Ascending aorta (tissue), 2 donors: ENCODE results near the gene PTPRA. TPM values are rescaled to one million over a fixed set of nuclear protein-coding genes. Genes with fewer than 3 reads are reported as not detected.
"Not testable (repeated sequence)": the region's sequence is repeated elsewhere in the genome, so short reads cannot be mapped to it uniquely, and the experiment has no call there.

Experiments
- DNase-seq, 2 donors: peaks; one replicate each; pipeline ENCODE4 v3.0.0-alpha.2; 2019; ENCODE audit warnings: low spot score in 2 of 2
- H3K27ac ChIP-seq, 2 donors: fragments of 200-600 bp; sonication (generic); one replicate each; pipeline ENCODE4 v1.5.1; 2016 to 2017; ENCODE audit warnings: mild to moderate bottlenecking in 1 of 2
- H3K27me3 ChIP-seq: fragments of 200-600 bp; sonication (generic); one replicate; pipeline ENCODE4 v1.5.1; 2017
- H3K36me3 ChIP-seq, 2 donors: fragments of 200-600 bp; sonication (generic); one replicate each; pipeline ENCODE4 v1.5.1; 2016
- H3K4me1 ChIP-seq, 2 donors: fragments of 200-600 bp; sonication (generic); one replicate each; pipeline ENCODE4 v1.5.1; 2016 to 2017; ENCODE audit warnings: mild to moderate bottlenecking in 1 of 2
- H3K4me3 ChIP-seq, 2 donors: fragments of 200-600 bp; sonication (generic); one replicate each; pipeline ENCODE4 v1.5.1; 2016 to 2017; ENCODE audit warnings: mild to moderate bottlenecking in 1 of 2
- H3K9me3 ChIP-seq, 2 donors: fragments of 200-600 bp; sonication (generic); one replicate each; pipeline ENCODE4 v1.5.1; 2016
- intact Hi-C: fragments of 100-400 bp; cut with DNase I; formaldehyde crosslinking; loops from one replicate; pipeline ENCODE4 v1.15.1; 2023
- total RNA-seq: library from RNA; depleted of rRNA; stranded (reverse); fragments of >200 nt; gene quantifications from one replicate; pipeline ENCODE4 v1.1.0, GENCODE V29; 2016
- TF ChIP-seq, protein P1 (sequence below), 3 experiments: fragments of 200-600 bp in 2 of 3; fragments of 450-650 bp in 1 of 3; sonication (generic) in 2 of 3; IDR thresholded peaks; one replicate each; pipeline ENCODE4 v1.5.1; 2016 to 2019; ENCODE audit warnings: antibody characterized with exemption in 3 of 3, mild to moderate bottlenecking in 1 of 3, moderate library complexity in 1 of 3

PTPRA gene
- total RNA-seq, 1 donor from 2014 or later: 24.2 TPM

- no peaks in the 10 kb centered on the region for H3K4me1 ChIP-seq
- H3K4me3 ChIP-seq: no peak overlapping the region
- H3K27ac ChIP-seq: no peak overlapping the region
- DNase-seq: no peak
- H3K27me3 ChIP-seq: no peaks in the 10 kb centered on the region
- H3K36me3 ChIP-seq: peaks cover 60% of the 10 kb centered on the region in 2 donors
- no peaks in the 10 kb centered on the region for H3K9me3 ChIP-seq
- TF ChIP-seq, protein P1, sequence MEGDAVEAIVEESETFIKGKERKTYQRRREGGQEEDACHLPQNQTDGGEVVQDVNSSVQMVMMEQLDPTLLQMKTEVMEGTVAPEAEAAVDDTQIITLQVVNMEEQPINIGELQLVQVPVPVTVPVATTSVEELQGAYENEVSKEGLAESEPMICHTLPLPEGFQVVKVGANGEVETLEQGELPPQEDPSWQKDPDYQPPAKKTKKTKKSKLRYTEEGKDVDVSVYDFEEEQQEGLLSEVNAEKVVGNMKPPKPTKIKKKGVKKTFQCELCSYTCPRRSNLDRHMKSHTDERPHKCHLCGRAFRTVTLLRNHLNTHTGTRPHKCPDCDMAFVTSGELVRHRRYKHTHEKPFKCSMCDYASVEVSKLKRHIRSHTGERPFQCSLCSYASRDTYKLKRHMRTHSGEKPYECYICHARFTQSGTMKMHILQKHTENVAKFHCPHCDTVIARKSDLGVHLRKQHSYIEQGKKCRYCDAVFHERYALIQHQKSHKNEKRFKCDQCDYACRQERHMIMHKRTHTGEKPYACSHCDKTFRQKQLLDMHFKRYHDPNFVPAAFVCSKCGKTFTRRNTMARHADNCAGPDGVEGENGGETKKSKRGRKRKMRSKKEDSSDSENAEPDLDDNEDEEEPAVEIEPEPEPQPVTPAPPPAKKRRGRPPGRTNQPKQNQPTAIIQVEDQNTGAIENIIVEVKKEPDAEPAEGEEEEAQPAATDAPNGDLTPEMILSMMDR (IDR thresholded peaks at IDR 0.05): no peak
- intact Hi-C loops: no loop called here
Measured at GRCh38 chr20:3021777-3022176, 148.5 kb downstream of the PTPRA start.

- H3K36me3 ChIP-seq: peaks cover 63 to 64% of the 10 kb centered on the region in 2 donors
- H3K27ac ChIP-seq, intact Hi-C loops, H3K9me3 ChIP-seq, H3K4me3 ChIP-seq, H3K4me1 ChIP-seq, H3K27me3 ChIP-seq, DNase-seq: not testable (repeated sequence)
Measured at GRCh38 chr20:3022559-3023490, 149.5 kb downstream of the PTPRA start.

DNA sequence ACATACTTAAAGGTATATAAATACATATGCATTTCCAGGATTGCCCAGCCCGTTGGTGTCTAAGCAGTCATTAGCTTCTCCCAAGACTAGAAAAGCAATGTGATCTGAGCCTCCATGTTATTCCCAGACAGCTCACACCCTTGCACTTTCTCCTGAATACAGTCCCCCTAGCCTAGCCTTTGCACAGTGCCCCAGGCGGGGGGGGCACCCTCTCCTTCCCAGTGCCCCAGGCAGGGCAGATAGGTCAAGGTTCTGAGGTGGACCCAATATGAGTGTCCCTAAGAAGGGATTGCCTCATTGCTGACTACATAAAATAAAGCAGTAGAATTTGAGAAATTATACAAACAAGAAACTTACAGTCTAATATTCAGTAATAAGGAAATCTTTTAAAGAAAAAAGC lies 154.7 kb downstream of the PTPRA start:
- Histone ChIP-seq H3K4me3 (no peak overlapping the region), H3K4me1 (no peaks in the 10 kb centered on the region), H3K27me3 (no peaks in the 10 kb centered on the region), H3K9me3 (no peaks in the 10 kb centered on the region), H3K36me3 (peaks cover 56 to 66% of the 10 kb centered on the region in 2 donors), H3K27ac (no peak overlapping the region)
- TF ChIP-seq, protein P1 (IDR thresholded peaks at IDR 0.05): no peak
- no peak for DNase-seq
- intact Hi-C loops: no loop called here

- no peaks in the 10 kb centered on the region for H3K9me3 ChIP-seq
- intact Hi-C loops: no loop called here
- H3K4me1 ChIP-seq: no peaks in the 10 kb centered on the region
- H3K27ac ChIP-seq: no peak overlapping the region
- TF ChIP-seq, protein P1 (IDR thresholded peaks at IDR 0.05): no peak
- no peak overlapping the region for H3K4me3 ChIP-seq
- no peak for DNase-seq
- H3K27me3 ChIP-seq: no peaks in the 10 kb centered on the region
- peaks cover 47 to 49% of the 10 kb centered on the region in 2 donors for H3K36me3 ChIP-seq
Measured at GRCh38 chr20:3031524-3032147, 158.4 kb downstream of the PTPRA start.

DNA sequence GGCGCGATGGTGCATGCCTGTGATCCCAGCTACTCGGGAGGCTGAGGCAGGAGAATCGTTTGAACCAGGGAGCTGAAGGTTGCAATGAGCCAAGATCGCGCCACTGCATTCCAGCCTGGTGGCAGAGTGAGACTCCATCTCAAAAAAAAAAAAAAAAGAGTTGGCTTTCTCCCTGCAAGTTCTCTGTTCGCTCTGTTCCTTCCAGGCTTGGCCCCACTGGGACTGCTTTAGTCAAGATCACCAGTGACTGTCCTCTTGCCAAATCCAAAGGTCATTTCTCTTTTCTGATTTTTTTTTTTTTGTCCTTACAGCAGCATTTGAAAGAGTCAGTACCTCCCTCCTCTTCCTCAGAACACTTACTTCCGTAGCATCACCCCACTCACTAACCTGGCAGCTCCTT lies 159.3 kb downstream of the PTPRA start:
- Histone ChIP-seq H3K4me1 (no peaks in the 10 kb centered on the region), H3K36me3 (peaks cover 49% of the 10 kb centered on the region in 2 donors), H3K27ac (no peak overlapping the region), H3K4me3 (no peak overlapping the region), H3K9me3 (no peaks in the 10 kb centered on the region), H3K27me3 (no peaks in the 10 kb centered on the region)
- DNase-seq: no peak
- TF ChIP-seq, protein P1 (IDR thresholded peaks at IDR 0.05): no peak
- intact Hi-C loops: no loop called here

DNA sequence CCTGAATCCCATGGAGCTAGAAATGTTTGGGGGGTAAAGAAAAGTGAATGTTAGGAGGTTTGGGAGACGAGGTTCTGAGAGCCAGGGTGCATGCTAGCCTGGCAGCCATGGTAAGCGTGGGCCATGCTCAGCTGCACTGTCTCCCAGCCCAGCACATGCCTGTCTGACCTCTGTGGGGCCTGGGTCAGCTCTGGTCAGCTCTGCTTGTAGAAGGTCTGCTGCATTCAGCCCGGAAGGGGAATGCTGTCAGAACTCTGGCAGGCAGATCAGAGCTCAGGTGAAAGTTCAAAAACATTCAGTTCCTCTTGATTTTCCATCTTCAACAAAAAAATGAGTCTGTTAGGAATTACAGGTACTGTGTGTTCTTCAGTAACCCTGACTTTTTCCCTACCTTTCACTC lies 164.4 kb downstream of the PTPRA start:
- intact Hi-C loops: no loop called here
- Histone ChIP-seq H3K9me3 (no peaks in the 10 kb centered on the region), H3K4me1 (peaks cover 0 to 11% of the 10 kb centered on the region in 2 donors), H3K4me3 (no peak overlapping the region), H3K27me3 (no peaks in the 10 kb centered on the region), H3K36me3 (peaks cover 43 to 51% of the 10 kb centered on the region in 2 donors), H3K27ac (no peak overlapping the region)
- TF ChIP-seq, protein P1 (IDR thresholded peaks at IDR 0.05): no peak
- DNase-seq: no peak
